Measurements from ENCODE around the gene SPRYD4.

Gene SPRYD4

GRCh38 chr12:56457817-56458216 lies 10.6 kb upstream of the SPRYD4 start:
- TF ChIP-seq CTCF (IDR thresholded peaks at IDR 0.05; ENCODE audit: insufficient read depth, low read depth, low read length, missing control alignments) = no peak
- no peak for DNase-seq (ENCODE audit: low read depth)
- no peak overlapping the region for H3K4me3 ChIP-seq (ENCODE audit: low read length)

- no peak for TF ChIP-seq CTCF (IDR thresholded peaks at IDR 0.05; ENCODE audit: insufficient read depth, low read depth, low read length, missing control alignments)
- no peak overlapping the region for H3K4me3 ChIP-seq (ENCODE audit: low read length)
- peak; percentile 56 for DNase-seq (ENCODE audit: low read depth)
These were observed 6.9 kb upstream of the SPRYD4 start for GRCh38 chr12:56461235-56462159.

- H3K4me3 ChIP-seq (ENCODE audit: low read length) = no peak overlapping the region
- TF ChIP-seq CTCF (IDR thresholded peaks at IDR 0.05; ENCODE audit: insufficient read depth, low read depth, low read length, missing control alignments) = no peak
- no peak for DNase-seq (ENCODE audit: low read depth)
These were observed 5.8 kb upstream of the SPRYD4 start for GRCh38 chr12:56462565-56462964.

GRCh38 chr12:56469007-56469930 lies 891 bp downstream of the SPRYD4 start:
- no peak for DNase-seq (ENCODE audit: low read depth)
- peak overlapping the region; percentile 100 for H3K4me3 ChIP-seq (ENCODE audit: low read length)
- no peak for TF ChIP-seq CTCF (IDR thresholded peaks at IDR 0.05; ENCODE audit: insufficient read depth, low read depth, low read length, missing control alignments)

GRCh38 chr12:56474389-56474788 lies 6.0 kb downstream of the SPRYD4 start:
- no peak overlapping the region for H3K4me3 ChIP-seq (ENCODE audit: low read length)
- TF ChIP-seq CTCF (IDR thresholded peaks at IDR 0.05; ENCODE audit: insufficient read depth, low read depth, low read length, missing control alignments) = no peak
- no peak for DNase-seq (ENCODE audit: low read depth)

GRCh38 chr12:56476143-56476542 lies 7.8 kb downstream of the SPRYD4 start:
- no peak for TF ChIP-seq CTCF (IDR thresholded peaks at IDR 0.05; ENCODE audit: insufficient read depth, low read depth, low read length, missing control alignments)
- H3K4me3 ChIP-seq (ENCODE audit: low read length) = no peak overlapping the region
- DNase-seq (ENCODE audit: low read depth) = no peak

Measured in epithelial cell of esophagus (primary cell).